HG03442 (cell line): ENCODE results near the gene OR7G3.
A peak's percentile ranks its signal among the peaks of the same experiment; 100 is the strongest.

ENCODE experiments used
- ATAC-seq: cut with Tn5 transposase; IDR thresholded peaks from one replicate; pipeline ENCODE4 v1.9.1; 2021; ENCODE audit warnings: mild to moderate bottlenecking, moderate library complexity; ENCODE audit not compliant: unreplicated experiment

Gene OR7G3

DNA sequence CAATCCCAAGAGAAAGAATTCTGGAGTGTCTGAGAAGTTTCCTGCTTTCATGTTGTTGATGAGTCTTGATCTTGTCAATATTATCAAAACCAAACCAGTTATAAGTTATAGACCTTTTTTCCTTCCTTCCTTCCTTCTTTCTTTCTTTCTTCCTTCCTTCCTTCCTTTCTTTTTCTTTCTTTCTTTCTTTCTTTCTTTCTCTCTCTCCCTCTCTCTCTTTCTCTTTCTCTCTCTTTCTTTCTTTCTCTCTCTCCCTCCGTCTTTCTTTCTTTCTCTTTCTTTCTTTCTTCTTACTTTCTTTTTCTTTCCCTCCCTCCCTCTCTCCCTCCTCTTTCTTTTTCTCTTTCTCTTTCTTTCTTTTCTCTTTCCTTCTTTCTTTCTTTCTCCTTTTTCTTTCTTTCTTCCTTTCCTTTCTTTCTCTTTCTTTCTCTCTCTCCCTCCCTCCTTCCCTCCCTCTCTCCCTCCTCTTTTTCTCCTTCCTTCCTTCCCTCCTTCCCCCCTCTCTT, at the start of gene OR7G3:
TSS of gene OR7G3 (minus strand) at position 51 of the 506 bp plus-strand sequence. CDS start at position 51, 0 bp downstream.
- ATAC-seq: no peak

- no peak for ATAC-seq
These were observed 48.6 kb upstream of the OR7G3 start for GRCh38 chr19:9175326-9175725.

DNA sequence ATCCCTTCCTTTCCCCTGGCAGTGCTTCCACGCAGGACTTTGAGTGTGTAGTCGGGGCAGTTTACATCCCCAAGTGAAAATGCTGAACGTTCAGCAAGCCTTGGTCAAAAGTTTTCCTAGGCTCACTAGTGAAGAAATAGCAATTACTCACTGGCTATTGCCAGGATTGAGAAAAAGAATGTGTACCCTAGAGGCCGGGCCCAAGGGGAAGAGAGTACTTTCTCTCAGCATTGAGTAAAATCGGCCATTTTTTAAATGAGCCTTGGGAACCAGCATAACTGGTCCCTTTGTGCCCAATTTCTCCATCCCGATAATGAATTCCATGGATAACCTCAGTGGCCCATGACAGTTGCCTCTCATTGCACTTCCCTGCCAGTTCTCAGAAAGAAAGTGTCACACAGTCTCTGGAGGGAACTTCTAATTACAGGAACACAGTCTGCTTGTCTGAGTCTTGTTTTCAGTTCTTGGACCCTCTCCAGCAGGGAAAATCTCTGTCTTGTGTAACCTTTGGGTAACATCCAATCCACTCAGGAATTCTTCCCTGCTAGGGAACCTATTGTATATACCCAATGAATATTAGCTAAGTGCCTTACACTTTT, 44.7 kb upstream of the OR7G3 start:
- no peak for ATAC-seq

DNA sequence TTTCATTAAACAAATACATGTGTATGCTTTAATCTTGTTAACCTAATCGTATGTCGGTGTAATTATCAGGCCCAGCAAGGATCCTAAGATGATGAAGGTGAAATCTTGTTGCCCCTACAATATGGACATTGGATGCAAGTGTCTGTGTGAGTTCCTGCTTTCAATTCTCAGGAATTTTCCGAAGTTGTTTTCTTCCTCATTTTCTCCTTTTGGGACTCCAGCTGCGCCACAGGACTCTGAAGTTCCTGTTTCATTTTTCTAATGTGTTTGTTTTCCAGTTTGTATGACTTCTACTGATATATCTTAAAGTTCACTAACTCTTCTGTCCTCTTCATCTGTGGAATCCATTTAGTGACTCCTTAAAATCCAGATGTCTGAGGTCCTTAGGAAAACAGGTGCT, 40.1 kb upstream of the OR7G3 start:
- no peak for ATAC-seq

DNA sequence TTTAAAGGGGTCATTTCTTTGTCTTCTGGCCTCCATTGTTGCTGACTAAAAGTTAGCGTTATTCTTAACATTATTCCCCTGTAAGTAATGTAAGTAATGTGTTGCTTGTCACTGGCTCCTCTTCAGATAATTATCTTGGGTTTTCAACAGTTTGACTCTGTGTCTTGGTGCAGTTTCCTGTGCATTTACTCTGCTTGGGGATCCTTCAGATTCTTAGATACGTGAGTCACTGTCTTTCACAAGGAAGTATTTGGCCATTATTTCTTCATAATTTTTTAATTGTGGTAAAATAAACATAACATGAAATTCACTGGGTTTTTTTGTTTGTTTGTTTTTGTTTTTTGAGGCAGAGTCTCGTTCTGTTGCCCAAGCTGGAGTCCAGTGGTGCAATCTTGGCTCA, 38.5 kb upstream of the OR7G3 start:
- ATAC-seq: no peak

DNA sequence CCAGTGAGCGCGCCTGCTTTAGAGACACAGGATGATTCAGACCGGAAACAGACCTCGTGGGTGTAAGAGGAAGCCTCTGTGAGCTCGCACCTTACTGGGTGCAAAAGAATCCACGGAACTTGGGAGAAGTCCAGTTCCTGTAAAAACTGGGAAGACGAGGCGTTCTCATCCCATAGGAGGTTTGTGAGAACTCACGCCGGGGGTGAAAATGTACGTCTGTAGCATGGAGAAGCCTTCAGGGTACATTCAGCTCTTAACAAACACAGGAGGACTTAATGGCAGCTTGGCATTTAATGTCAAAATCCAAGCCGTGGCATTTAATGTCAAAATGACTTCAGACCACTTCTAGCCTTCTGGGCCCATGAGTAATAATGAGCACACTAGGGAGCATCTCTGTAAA, 34.7 kb upstream of the OR7G3 start:
- no peak for ATAC-seq

DNA sequence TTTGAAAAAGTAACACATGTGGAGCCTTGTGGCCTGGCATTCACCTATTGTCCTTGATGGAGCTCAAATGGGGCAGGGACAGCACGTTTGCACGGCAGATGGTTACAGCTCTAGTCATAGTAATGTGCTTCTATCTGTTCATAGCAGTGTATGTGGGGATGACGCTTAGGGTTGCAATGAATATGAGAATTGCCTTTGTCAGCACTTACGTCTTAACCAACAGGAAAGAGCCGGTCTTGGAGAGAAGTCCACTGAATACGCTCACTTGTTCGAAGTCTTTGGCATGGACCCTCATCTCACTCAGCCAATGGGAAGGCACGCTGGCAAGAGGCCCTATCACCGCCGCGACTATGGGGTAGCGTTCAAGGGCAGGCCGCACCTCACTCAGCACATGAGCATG, 33.1 kb upstream of the OR7G3 start:
- no peak for ATAC-seq

DNA sequence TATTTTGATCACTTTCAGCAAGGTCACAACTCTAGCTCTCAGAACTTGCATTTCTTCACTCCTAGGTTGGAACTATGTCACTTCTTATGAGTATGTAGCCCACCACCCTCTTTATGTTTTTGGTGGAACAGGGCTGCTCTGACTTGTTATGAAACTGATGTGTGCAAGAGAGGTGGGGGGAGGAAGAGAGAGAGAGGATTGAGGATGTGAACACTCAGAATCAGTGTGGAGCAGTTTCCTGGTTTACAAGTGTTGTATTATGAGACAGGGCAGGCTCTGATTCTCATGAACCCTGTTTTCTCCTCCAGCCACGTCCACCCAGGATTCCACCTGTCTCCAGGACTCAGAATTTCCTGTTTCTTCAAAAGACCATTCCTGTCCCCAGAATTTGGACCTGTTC, 29.6 kb upstream of the OR7G3 start:
- no peak for ATAC-seq

GRCh38 chr19:9155591-9155990, 28.8 kb upstream of the OR7G3 start:
- ATAC-seq: no peak

GRCh38 chr19:9151367-9151766, 24.6 kb upstream of the OR7G3 start:
- no peak for ATAC-seq

DNA sequence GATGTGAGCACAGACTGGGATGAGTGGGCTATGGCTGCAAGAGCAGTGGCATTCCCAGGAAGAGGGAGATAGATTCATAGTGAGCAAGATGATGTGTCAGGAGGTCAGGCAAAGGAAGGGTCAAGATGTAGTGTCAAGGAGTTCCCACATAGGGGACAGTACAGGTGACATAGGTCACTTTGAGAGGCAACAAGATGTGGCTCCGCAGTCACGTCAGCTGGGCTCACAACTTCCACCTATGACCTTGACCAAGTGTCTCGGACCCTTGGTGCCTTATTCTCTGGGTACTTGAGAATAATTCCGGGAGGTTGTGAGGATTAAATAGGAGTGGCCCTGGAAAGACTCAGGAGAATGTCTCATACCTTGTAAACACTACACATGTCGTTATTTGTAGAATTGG, 23.9 kb upstream of the OR7G3 start:
- ATAC-seq: no peak

GRCh38 chr19:9149997-9150396, 23.2 kb upstream of the OR7G3 start:
- ATAC-seq: no peak

DNA sequence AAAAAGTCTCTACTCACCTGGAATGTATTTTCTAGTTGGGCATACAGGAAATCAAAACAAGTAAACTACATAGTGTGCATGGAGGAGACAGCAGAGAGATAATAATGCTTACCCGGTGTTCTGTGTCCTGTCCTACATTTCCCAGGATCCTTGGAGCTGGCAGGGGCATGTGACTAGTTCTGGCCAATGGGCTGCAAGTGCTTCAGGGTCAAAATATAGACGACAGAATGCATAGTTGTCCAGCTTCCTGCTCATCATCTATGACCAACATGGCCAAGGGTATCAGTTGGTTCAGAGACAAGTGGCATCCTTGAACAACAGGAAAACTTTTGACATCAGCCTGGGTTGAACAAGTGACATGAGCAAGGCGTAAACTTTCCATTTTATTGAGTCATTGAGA, 21.9 kb upstream of the OR7G3 start:
- no peak for ATAC-seq

DNA sequence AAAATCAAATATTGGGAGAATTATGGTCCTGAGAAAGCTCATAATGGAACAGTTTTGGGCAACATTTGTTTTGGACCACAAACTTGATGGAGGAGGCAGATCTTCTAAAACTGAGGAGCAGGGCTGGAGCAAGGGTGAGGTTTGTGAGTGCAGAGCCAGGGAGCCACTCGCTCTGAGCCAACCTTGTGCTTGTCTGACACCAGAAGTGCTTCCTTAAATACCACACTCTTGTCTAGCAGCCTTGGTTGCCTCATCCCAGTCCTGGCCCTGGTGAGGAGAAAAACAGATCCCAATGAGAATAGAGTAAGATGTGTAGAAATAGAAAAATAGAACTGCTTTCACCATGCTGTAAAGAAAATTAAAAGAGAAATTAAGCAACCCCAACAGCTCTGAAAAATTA, 20.1 kb upstream of the OR7G3 start:
- no peak for ATAC-seq

DNA sequence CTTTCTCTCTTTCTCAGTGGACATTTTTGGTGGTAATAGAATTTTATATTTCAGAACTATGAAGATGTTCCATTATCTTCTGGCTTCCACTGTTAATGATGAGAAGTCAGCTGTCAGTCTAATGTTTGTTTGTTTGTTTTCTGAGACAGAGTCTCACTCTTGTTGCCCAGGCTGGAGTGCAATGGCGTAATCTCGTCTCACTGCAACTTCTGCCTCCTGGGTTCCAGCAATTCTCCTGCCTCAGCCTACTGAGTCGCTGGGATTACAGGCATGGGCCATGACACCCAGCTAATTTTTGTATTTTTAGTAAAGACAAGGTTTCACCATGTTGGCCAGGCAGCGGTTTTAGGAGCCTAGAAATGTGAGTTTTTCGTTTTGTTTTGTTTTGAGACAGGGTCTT, 18.2 kb upstream of the OR7G3 start:
- no peak for ATAC-seq

DNA sequence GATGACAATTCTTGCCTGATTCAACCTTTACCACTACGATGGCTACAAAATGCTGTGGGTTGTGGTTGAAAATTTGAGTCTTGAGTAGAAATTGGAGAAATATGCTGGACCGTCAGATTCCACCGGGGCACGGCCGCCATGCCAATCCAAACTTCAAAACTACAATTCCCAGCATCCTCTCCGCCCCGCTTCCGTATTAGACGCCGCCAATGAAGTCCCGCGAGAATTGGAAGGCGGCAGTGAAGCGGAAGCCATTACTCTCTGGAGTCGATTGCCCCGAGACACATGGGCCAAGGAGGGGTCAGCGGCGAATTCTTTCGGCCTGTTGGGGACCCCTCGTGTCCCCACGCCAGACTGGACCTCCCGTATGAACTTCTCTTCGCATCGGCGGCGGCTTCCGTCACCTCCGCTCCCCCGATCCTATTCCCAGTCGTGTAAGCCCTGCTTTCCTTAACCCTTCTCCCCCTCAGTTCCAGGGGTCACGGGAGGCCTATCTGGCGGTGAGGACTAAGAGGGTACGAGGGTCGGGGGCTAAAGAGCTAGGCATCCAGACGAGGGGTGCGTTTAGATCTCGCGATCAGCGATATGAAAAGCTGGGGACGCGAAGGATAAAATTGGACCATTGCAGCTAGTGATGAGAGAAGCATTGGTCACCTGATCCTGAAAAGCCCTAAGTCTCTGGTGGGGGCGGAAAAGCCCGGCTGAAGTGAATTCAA, 13.6 kb upstream of the OR7G3 start, which contains the start of gene ZNF317:
TSS of gene ZNF317 (plus strand) at position 239 of the 716 bp plus-strand sequence. CDS start 15,620 bp downstream, outside the sequence.
- peak; percentile 95 for ATAC-seq

- no peak for ATAC-seq
These were observed 12.9 kb upstream of the OR7G3 start for GRCh38 chr19:9139609-9140158.

GRCh38 chr19:9132422-9132821, 5.7 kb upstream of the OR7G3 start:
- no peak for ATAC-seq

DNA sequence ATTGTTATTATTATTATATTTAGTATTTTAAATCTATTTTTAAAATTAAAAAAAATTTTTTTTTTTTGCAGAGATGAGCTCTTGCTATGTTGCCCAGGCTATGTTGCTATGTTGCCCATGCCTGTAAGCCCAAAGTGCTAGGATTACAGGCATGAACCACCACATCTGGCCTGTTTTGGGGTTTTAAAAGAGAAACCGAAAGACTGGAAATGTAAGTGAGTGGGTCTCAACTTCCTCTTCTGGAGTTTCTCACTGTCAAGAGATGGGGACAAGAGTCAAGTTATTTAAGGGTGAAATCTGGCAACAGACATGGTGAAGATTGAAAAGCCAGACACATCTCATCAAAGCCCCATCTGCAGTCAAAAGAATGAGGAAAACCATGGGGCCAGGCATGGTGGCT, 4.2 kb upstream of the OR7G3 start:
- no peak for ATAC-seq

DNA sequence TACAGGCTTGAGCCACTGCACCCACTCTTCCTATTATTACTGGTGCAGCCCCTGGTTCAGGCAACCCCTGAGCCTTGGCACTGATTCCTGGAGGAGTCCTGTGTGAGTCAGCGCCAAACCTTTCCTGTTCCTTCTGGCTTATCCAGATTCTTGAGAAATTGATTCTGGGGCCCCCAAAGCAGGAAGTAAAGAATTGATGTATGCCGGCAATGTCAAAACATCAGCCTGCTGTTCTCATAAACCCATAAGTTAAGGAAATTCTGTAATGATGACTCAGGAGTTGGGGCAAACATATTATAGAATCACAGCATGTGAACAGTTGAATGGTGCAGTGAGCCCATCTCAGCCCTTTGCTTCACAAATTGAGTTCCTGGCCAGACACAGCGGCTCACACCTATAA, 1.4 kb upstream of the OR7G3 start:
- ATAC-seq: no peak

DNA sequence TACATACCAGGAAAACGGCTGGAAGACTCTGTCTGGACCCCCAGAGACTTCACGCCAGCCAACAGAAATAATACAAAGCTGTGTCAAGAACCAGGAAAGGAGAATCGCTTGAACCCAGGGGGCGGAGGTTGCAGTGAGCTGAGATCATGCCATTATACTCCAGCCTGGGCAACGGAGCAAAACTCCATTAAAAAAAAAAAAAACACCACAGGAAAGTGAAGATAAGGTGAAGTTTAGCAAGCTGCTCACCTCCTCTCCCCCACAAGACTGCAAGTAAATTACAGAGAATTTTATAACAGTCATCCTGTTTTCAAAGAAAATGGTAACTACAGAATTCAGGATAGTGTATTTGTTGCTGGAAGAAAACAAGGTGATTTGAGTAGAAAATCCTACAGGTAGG, 10.2 kb downstream of the OR7G3 start:
- ATAC-seq: no peak

GRCh38 chr19:9115307-9115813, 11.4 kb downstream of the OR7G3 start, which contains the start of gene OR7G1:
Gene OR7G1, minus strand, starts transcription at chr19:9115763. Its CDS starts 0 bp downstream, at chr19:9115763.
- ATAC-seq: no peak
